ENCODE results near the gene SORCS2.

DNA sequence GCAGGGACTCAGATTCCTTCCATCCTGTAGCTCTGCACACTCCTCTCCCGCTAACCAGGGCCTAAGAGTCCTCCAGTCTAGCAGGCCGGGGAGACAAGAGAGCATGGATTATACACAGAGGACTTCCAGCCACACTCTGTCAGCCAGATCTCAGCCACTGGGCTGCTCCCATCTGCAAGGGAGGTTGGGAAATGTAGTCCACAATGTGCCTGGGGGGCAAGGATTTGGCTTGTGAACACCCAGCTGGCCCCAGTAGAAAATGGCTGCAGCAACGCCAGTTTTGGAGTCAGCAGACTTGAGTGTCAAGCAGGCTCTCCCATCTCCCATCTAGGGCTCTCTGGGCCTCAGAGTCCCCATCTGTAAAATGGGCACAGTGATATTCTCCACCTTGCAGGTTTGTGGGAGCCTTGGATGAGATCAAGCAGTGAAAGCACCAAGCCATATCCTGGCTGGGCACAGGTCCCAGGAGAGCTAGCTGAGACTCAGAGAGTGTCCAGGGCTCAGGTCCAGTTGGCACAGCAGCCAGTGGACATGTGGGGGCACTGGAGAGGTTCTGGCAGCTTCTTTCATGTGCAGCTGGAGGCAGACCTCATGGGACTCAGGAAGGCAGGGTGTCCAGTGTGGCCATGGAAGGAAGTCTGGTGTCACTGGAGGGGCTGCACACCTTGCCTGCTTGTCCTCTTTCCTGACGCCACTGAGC lies 227.8 kb downstream of the SORCS2 start:
- TF ChIP-seq POLR2A (IDR thresholded peaks at IDR 0.05; ENCODE audit: low read length) (no peak), GATA1 (IDR thresholded peaks at IDR 0.05; ENCODE audit: low read depth, low read length) (no peak)
